GM12878 (cell line): ENCODE measurements around the gene ZNF836. TPM values are rescaled to one million over a fixed set of nuclear protein-coding genes. Genes with fewer than 3 reads are reported as not detected.

Source experiments
- ATAC-seq: fragments of 200-7000 bp; cut with Tn5 transposase; 3 replicates; pipeline ENCODE4 v1.9.1; 2020; ENCODE audit warnings: mild to moderate bottlenecking, moderate library complexity
- BruUV-seq: library from RNA; stranded (reverse); fragments of 400-500 nt; replicated peaks from 2 replicates; lab custom pipeline; 2021; lab: Mats Ljungman, UMichigan
- CTCF ChIA-PET: fragments of 300-600 bp; sonication (Branson Sonifier 250); formaldehyde crosslinking; extraction: SDS; loops from one replicate; lab custom pipeline; 2021; ENCODE audit warnings: inconsistent platforms; lab: Yijun Ruan, JAX
- POLR2A ChIA-PET: fragments of 350-600 bp; formaldehyde crosslinking; extraction: SDS; loops from one replicate; lab custom pipeline; 2021; ENCODE audit warnings: inconsistent platforms; lab: Charles Lee
- RAD21 ChIA-PET: fragments of 300-600 bp; sonication (Branson Sonifier 250); formaldehyde crosslinking; loops from one replicate; lab custom pipeline; 2023; ENCODE audit warnings: antibody characterized with exemption; ENCODE audit not compliant: unreplicated experiment; lab: Charles Lee
- SMC1A ChIA-PET: fragments of 300-600 bp; sonication (Branson Sonifier 250); formaldehyde crosslinking; loops from one replicate; lab custom pipeline; 2023; ENCODE audit not compliant: unreplicated experiment, uncharacterized antibody; lab: Charles Lee
- DNase-seq: peaks from one replicate; pipeline ENCODE4 v3.0.0-alpha.2; 2011; ENCODE audit warnings: low read depth, low spot score
- FAIRE-seq: peaks from 3 replicates; lab custom pipeline; 2011; peaks lifted over from hg19 to GRCh38; lab: Jason Lieb, UNC
- H2AFZ ChIP-seq: 2 replicates; pipeline ENCODE4 v1.6.0; 2011; ENCODE audit warnings: low read depth, low read length, control low read depth; ENCODE audit not compliant: control insufficient read depth
- H3K27ac ChIP-seq: 2 replicates; pipeline ENCODE4 v1.5.1; 2011; ENCODE audit warnings: control low read depth; ENCODE audit not compliant: control insufficient read depth, insufficient read depth
- H3K27me3 ChIP-seq, 2 experiments: replicated peaks in 1 of 2; 2 replicates each; pipeline versions ENCODE4 v1.6.0 to v1.6.1; 2011; ENCODE audit warnings: low read length in 1 of 2; ENCODE audit not compliant: control insufficient read depth in 2 of 2, insufficient read depth in 2 of 2
- H3K36me3 ChIP-seq, 2 experiments: 2 replicates each; pipeline ENCODE4 v1.5.1; 2011; ENCODE audit warnings: low read length in 1 of 2; ENCODE audit not compliant: control insufficient read depth in 2 of 2, insufficient read depth in 2 of 2
- H3K4me1 ChIP-seq: 2 replicates; pipeline ENCODE4 v1.6.1; 2011; ENCODE audit warnings: mild to moderate bottlenecking, low read length, moderate library complexity, mixed read lengths; ENCODE audit not compliant: control insufficient read depth, insufficient read depth
- H3K4me2 ChIP-seq: 2 replicates; pipeline ENCODE4 v1.6.0; 2011; ENCODE audit warnings: control low read depth; ENCODE audit not compliant: control insufficient read depth, insufficient read depth
- H3K4me3 ChIP-seq: fragments of 200-600 bp; sonication (generic); 2 replicates; pipeline ENCODE4 v1.5.1; 2016
- H3K79me2 ChIP-seq: 2 replicates; pipeline ENCODE4 v1.6.0; 2011; ENCODE audit warnings: low read length; ENCODE audit not compliant: control insufficient read depth, insufficient read depth
- H3K9ac ChIP-seq: 2 replicates; pipeline ENCODE4 v1.8.0; 2011; ENCODE audit warnings: low read length, control low read depth, mixed read lengths; ENCODE audit not compliant: control insufficient read depth, insufficient read depth
- H3K9me3 ChIP-seq: replicated peaks from 3 replicates; pipeline ENCODE4 v1.5.1; 2011; ENCODE audit warnings: mild to moderate bottlenecking, low read length; ENCODE audit not compliant: control insufficient read depth, insufficient read depth
- H4K20me1 ChIP-seq: 2 replicates; pipeline ENCODE4 v1.6.0; 2011; ENCODE audit not compliant: control insufficient read depth, insufficient read depth
- BACH1 ChIP-seq: fragments of 450-650 bp; IDR thresholded peaks from 2 replicates; pipeline ENCODE4 v1.6.1; 2017; ENCODE audit warnings: mild to moderate bottlenecking, borderline replicate concordance
- DPF2 ChIP-seq: fragments of 450-650 bp; IDR thresholded peaks from 2 replicates; pipeline ENCODE4 v1.6.1; 2017; ENCODE audit warnings: mild to moderate bottlenecking
- GATAD2B ChIP-seq: fragments of 450-650 bp; conservative IDR thresholded peaks from 2 replicates; pipeline ENCODE4 v1.6.1; 2017; ENCODE audit warnings: low read depth, mild to moderate bottlenecking, moderate library complexity
- MYC ChIP-seq: IDR thresholded peaks from 2 replicates; pipeline ENCODE4 v1.6.1; 2011; ENCODE audit warnings: mild to moderate bottlenecking, low read length, moderate library complexity, inconsistent platforms; ENCODE audit not compliant: insufficient read depth, insufficient replicate concordance, insufficient read length, severe bottlenecking
- SMC3 ChIP-seq: IDR thresholded peaks from 2 replicates; pipeline ENCODE4 v1.6.1; 2011; ENCODE audit warnings: low read length, improper control_type of control experiment, borderline replicate concordance
- SPI1 ChIP-seq: IDR thresholded peaks from 2 replicates; pipeline ENCODE4 v1.6.1; 2011; ENCODE audit warnings: low read depth, mild to moderate bottlenecking, low read length, moderate library complexity, borderline replicate concordance; ENCODE audit not compliant: insufficient read depth
- STAT3 ChIP-seq: IDR thresholded peaks from 2 replicates; pipeline ENCODE4 v1.6.1; 2011; ENCODE audit warnings: low read depth, low read length, improper control_type of control experiment
- TBL1XR1 ChIP-seq: IDR thresholded peaks from 2 replicates; pipeline ENCODE4 v1.6.1; 2012; ENCODE audit warnings: low read depth, low read length, improper control_type of control experiment
- WGBS: methylation state at CpG from one replicate; pipeline ENCODE4 v1.1.6; 2016; ENCODE audit warnings: low lambda C conversion rate; ENCODE audit not compliant: insufficient replicate concordance, insufficient coverage; ENCODE audit errors: missing lambda C conversion rate; 5-methylcytosine and 5-hydroxymethylcytosine counted together
- in situ Hi-C: fragments of 300-500 bp; cut with MboI; formaldehyde crosslinking; loops from 9 replicates; pipeline ENCODE4 v1.14.3; 2018; ENCODE audit warnings: mixed read lengths
- intact Hi-C: fragments of 100-400 bp; cut with micrococcal nuclease; formaldehyde crosslinking; loops from one replicate; pipeline ENCODE4 v1.14.2; 2022; ENCODE audit not compliant: unreplicated experiment
- polyA plus RNA-seq, 11 experiments: library from polyadenylated mRNA; depleted of rRNA in 4 of 11; unstranded in 6 of 11; stranded (reverse) in 5 of 11; fragments of >200 nt; fragmentation: Nextera tagmentation in 4 of 11; fragmentation: Illumina TruSeq in 1 of 11; extraction: Ambion mirVana in 4 of 11; extraction: Trizol in 1 of 11; gene quantifications; 1 replicate in 1 of 11; 2 replicates in 10 of 11; pipeline versions ENCODE4 v1.2.1 to v1.2.3, GENCODE V29; 2011 to 2016; ENCODE audit warnings: inconsistent platforms in 2 of 11, missing spikeins in 2 of 11, low read depth in 1 of 11
- total RNA-seq, 4 experiments: library from RNA; depleted of rRNA in 3 of 4; stranded (reverse); fragments of >200 nt in 3 of 4; fragmentation: Illumina TruSeq in 1 of 4; extraction: Trizol in 1 of 4; gene quantifications; 2 replicates each; pipeline versions ENCODE4 v1.2.1 to v1.2.3, GENCODE V29; 2013 to 2021
- TF ChIP-seq, protein P1 (sequence below): IDR thresholded peaks from 2 replicates; pipeline ENCODE4 v1.6.1; 2011; ENCODE audit warnings: mild to moderate bottlenecking, low read depth, low read length, moderate library complexity; ENCODE audit not compliant: insufficient replicate concordance

The ZNF836 gene
- total and polyA plus RNA-seq, 10 of the 15 experiments (the other 5 are each of a cell fraction or from before 2014, with no cell fraction given), result 4.5 to 9.2 (median 6.2) TPM

DNA sequence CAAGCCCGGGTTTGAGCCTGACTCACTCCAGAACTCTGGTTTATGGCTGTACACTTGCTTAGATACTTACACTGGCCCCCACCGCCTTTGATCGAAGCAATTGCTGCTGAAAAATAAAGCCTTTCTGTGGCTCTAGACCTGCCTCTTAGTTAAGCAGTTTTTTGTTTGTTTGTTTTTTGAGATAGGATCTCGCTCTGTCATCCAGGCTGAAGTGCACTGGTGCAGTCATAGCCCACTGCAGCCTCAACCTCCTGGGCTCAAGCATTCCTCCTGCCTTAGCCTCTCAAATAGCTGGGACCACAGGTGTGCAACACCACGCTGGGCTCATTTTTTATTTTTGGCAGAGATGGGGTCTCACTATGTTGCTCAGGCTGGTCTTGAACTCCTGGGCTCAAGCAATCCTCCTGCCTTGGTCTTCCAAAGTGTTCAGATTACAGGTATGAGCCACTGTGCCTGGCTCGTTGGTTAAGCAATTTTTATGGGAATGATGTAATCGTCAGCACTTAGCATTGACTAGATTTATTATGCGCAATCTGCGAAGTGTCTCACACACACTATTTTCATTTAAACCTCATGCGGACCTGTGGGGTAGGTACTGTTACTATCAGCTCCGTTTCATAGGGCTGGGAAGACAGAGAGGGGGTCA lies 40.6 kb upstream of the ZNF836 start (continued):
- no peak for TF ChIP-seq MYC
- no peak for TF ChIP-seq GATAD2B
- TF ChIP-seq, protein P1, sequence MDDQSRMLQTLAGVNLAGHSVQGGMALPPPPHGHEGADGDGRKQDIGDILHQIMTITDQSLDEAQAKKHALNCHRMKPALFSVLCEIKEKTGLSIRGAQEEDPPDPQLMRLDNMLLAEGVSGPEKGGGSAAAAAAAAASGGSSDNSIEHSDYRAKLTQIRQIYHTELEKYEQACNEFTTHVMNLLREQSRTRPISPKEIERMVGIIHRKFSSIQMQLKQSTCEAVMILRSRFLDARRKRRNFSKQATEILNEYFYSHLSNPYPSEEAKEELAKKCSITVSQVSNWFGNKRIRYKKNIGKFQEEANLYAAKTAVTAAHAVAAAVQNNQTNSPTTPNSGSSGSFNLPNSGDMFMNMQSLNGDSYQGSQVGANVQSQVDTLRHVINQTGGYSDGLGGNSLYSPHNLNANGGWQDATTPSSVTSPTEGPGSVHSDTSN, result no peak
- TF ChIP-seq BACH1, result no peak
- no peak for TF ChIP-seq STAT3
- TF ChIP-seq DPF2, result no peak
- no peak for TF ChIP-seq SMC3
- TF ChIP-seq, all 136 proteins: peak for 0

DNA sequence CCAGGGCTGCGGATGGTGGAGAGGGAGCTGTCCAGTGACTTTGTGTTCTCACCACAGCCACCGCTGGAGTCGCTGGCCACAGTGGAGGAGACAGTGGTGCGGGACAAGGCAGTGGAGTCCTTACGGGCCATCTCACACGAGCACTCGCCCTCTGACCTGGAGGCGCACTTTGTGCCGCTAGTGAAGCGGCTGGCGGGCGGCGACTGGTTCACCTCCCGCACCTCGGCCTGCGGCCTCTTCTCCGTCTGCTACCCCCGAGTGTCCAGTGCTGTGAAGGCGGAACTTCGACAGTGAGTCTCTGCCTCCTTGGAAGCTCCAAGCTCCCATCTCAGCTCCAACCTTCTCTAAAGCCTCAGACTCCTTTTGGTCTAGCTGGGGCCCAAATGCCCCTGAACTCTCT lies 39.8 kb upstream of the ZNF836 start:
- BruUV-seq, result no TSS peak
- intact Hi-C loops, result no loop called here
- ChIA-PET SMC1A (no interaction called here), CTCF (no interaction called here), RAD21 (no interaction called here), POLR2A (no interaction called here)
- Histone ChIP-seq H4K20me1 (no peaks in the 10 kb centered on the region), H3K9me3 (no peaks in the 10 kb centered on the region; the same call in 2 of the 3 replicates), H3K4me2 (no peak overlapping the region), H3K36me3 (peaks cover 55 to 63% of the 10 kb centered on the region in 2 experiments), H3K4me1 (no peaks in the 10 kb centered on the region), H3K9ac (no peak overlapping the region), H3K4me3 (no peak overlapping the region), H3K79me2 (peaks cover 2% of the 10 kb centered on the region; the same call in 1 of the 2 replicates), H3K27me3 (no peaks in the 10 kb centered on the region), H2AFZ (no peak overlapping the region), H3K27ac (no peak overlapping the region)
- WGBS, result 97% methylated on average over 7 of the region's 20 CpGs
- ATAC-seq, result no peak
- in situ Hi-C loops, result no loop called here
- no peak for DNase-seq
- TF ChIP-seq SPI1 (no peak), TBL1XR1 (no peak)
- TF ChIP-seq, protein P1, result no peak
- FAIRE-seq, result no peak
